HL-60 (cell line): ENCODE results near the gene AHDC1.
"Not testable (repeated sequence)": the region's sequence is repeated elsewhere in the genome, so short reads cannot be mapped to it uniquely, and the experiment has no call there.

Experiments
- DNase-seq, 2 experiments: peaks; one replicate each; pipeline ENCODE4 v3.0.0-alpha.2; 2010 to 2020; ENCODE audit warnings: low read depth in 1 of 2, low spot score in 1 of 2
- H3K27ac ChIP-seq: fragments of 250-450 bp; sonication (Bioruptor Pico); replicated peaks from 2 replicates; pipeline ENCODE4 v1.5.1; 2020; ENCODE audit warnings: mild to moderate bottlenecking, moderate library complexity
- H3K27me3 ChIP-seq: fragments of 250-450 bp; sonication (Bioruptor Pico); 2 replicates; pipeline ENCODE4 v1.5.1; 2021; ENCODE audit warnings: mild to moderate bottlenecking, moderate library complexity; ENCODE audit not compliant: insufficient read depth, poor library complexity, severe bottlenecking
- H3K4me3 ChIP-seq: replicated peaks from 2 replicates; pipeline ENCODE4 v1.5.1; 2011; ENCODE audit warnings: mild to moderate bottlenecking, control low read depth, low read length; ENCODE audit not compliant: insufficient read depth
- CTCF ChIP-seq: IDR thresholded peaks from one replicate; pipeline ENCODE4 v1.5.1; 2011; ENCODE audit warnings: low read length, control low read depth, inconsistent platforms; ENCODE audit not compliant: insufficient read depth
- GABPA ChIP-seq: IDR thresholded peaks from 2 replicates; pipeline ENCODE4 v1.6.1; 2012; ENCODE audit warnings: low read depth
- POLR2AphosphoS5 ChIP-seq: IDR thresholded peaks from 2 replicates; pipeline ENCODE4 v1.6.1; 2012; ENCODE audit warnings: low read depth
- REST ChIP-seq: IDR thresholded peaks from 2 replicates; pipeline ENCODE4 v1.6.1; 2012; ENCODE audit warnings: low read depth; ENCODE audit not compliant: insufficient replicate concordance
- SPI1 ChIP-seq: IDR thresholded peaks from 2 replicates; pipeline ENCODE4 v1.6.1; 2012; ENCODE audit warnings: low read depth, mild to moderate bottlenecking, borderline replicate concordance

Gene AHDC1

GRCh38 chr1:27628712-27629111, 24.8 kb upstream of the AHDC1 start:
- no peak overlapping the region for H3K4me3 ChIP-seq
- no peaks in the 10 kb centered on the region for H3K27me3 ChIP-seq
- no peak for TF ChIP-seq GABPA
- TF ChIP-seq REST = no peak
- no peak for TF ChIP-seq POLR2AphosphoS5
- TF ChIP-seq CTCF = no peak
- no peak for TF ChIP-seq SPI1
- peak overlapping the region; percentile 40 for H3K27ac ChIP-seq
- no peak for DNase-seq

GRCh38 chr1:27627733-27628132, 23.8 kb upstream of the AHDC1 start:
- not testable (repeated sequence) for H3K27me3 ChIP-seq, DNase-seq, H3K4me3 ChIP-seq, H3K27ac ChIP-seq

GRCh38 chr1:27627061-27627460, 23.1 kb upstream of the AHDC1 start:
- DNase-seq = no peak
- no peak overlapping the region for H3K4me3 ChIP-seq
- H3K27ac ChIP-seq = peak overlapping the region; percentile 85
- no peaks in the 10 kb centered on the region for H3K27me3 ChIP-seq
- TF ChIP-seq GABPA = no peak
- TF ChIP-seq REST = no peak
- TF ChIP-seq CTCF = no peak
- no peak for TF ChIP-seq POLR2AphosphoS5
- TF ChIP-seq SPI1 = no peak

- Histone ChIP-seq H3K4me3 (peak overlapping the region; percentile 46), H3K27ac (peak overlapping the region; percentile 85)
- peak; percentile 96 to 99 for DNase-seq
Measured at GRCh38 chr1:27626031-27626935, 22.3 kb upstream of the AHDC1 start.

More at GRCh38 chr1:27626031-27626935, 22.3 kb upstream of the AHDC1 start:
- TF ChIP-seq SPI1 (peak; percentile 78), GABPA (no peak), POLR2AphosphoS5 (peak; percentile 88), CTCF (no peak), REST (no peak)
- H3K27me3 ChIP-seq = no peaks in the 10 kb centered on the region
